ENCODE measurements around the gene RPP14. TPM values are rescaled to one million over a fixed set of nuclear protein-coding genes. Genes with fewer than 3 reads are reported as not detected.

The RPP14 gene
- total and polyA plus RNA-seq, 2 of the 4 experiments (the other 2 are of a cell fraction): 6.6 to 7.8 TPM

DNA sequence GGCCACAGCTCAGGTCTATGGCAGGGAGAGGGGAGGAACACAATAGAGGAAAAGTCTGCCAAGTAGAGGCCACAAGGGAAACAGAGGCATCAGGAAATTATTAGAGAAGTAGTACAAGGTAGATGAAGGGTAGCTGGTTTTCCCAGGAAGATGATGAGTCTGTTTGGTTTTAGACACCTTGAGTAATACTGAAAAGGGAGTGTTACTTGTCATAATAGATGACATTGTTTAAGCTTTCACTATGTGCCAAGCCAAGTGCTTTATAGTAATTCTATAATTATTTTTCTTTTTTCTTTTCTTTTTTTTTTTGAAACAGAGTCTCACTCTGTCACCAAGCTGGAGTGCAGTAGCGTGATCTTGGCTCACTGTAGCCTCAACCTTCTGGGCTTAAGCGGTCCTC is 40.3 kb downstream of the RPP14 start:
- Histone ChIP-seq H3K4ac (ENCODE audit: low read depth, low read length) (no peak overlapping the region), H3K4me3 (ENCODE audit: insufficient read depth, low read depth, low read length) (no peak overlapping the region)

More for the DNA sequence above, 40.3 kb downstream of the RPP14 start:
- peaks cover 14% of the 10 kb centered on the region; the same call in 1 of the 2 replicates for H4K20me1 ChIP-seq (ENCODE audit: insufficient read depth, low read length)
- no peak overlapping the region for H2AFZ ChIP-seq (replicated peaks; ENCODE audit: low read length, poor library complexity)
- DNase-seq: no peak
- H3K4me1 ChIP-seq (ENCODE audit: control insufficient read depth, insufficient read depth, low read length): peaks cover 14% of the 10 kb centered on the region
- no peak overlapping the region for H2AK9ac ChIP-seq (replicated peaks; ENCODE audit: low read depth, low read length, poor library complexity)
- intact Hi-C loops (cut with micrococcal nuclease) (no loop called here), in situ Hi-C loops (cut with MboI; ENCODE audit: low sequenced_read_pairs) (no loop called here), dilution Hi-C loops (cut with HindIII; ENCODE audit: low sequenced_read_pairs, unreplicated experiment) (no loop called here)
- peaks cover 24% of the 10 kb centered on the region for H3K9me1 ChIP-seq (ENCODE audit: insufficient read depth, low read length)
- H3K18ac ChIP-seq (ENCODE audit: low read depth, low read length): no peak overlapping the region
- no peaks in the 10 kb centered on the region for H3K27me3 ChIP-seq (ENCODE audit: control insufficient read depth, insufficient read depth, low read length)
- BruUV-seq (replicated peaks): no TSS peak
- no peak for TF ChIP-seq NFE2L2 (IDR thresholded peaks at IDR 0.05; ENCODE audit: low read depth, low read length)
- no peak for TF ChIP-seq RFX5 (IDR thresholded peaks at IDR 0.05; ENCODE audit: low read depth, low read length)
- no peak for TF ChIP-seq MAFK (IDR thresholded peaks at IDR 0.05; ENCODE audit: low read depth, low read length)
- TF ChIP-seq RAD21 (IDR thresholded peaks at IDR 0.05; ENCODE audit: low read length): no peak
- TF ChIP-seq MAZ (IDR thresholded peaks at IDR 0.05; ENCODE audit: borderline replicate concordance, low read depth, low read length): no peak
- no peak for TF ChIP-seq CEBPB (IDR thresholded peaks at IDR 0.05; ENCODE audit: low read depth, low read length)
- TF ChIP-seq RCOR1 (IDR thresholded peaks at IDR 0.05; ENCODE audit: insufficient replicate concordance, low read length): no peak
- no peak for TF ChIP-seq MXI1 (IDR thresholded peaks at IDR 0.05; ENCODE audit: borderline replicate concordance, low read depth, low read length)
- TF ChIP-seq FOS (IDR thresholded peaks at IDR 0.05; ENCODE audit: low read depth, low read length): no peak
- TF ChIP-seq SMC3 (IDR thresholded peaks at IDR 0.05; ENCODE audit: low read depth, low read length): no peak
- no peak for TF ChIP-seq POLR2A (IDR thresholded peaks at IDR 0.05; ENCODE audit: low read depth, low read length)
- no peak for TF ChIP-seq CHD1 (IDR thresholded peaks at IDR 0.05; ENCODE audit: low read depth, low read length)
- TF ChIP-seq BHLHE40 (IDR thresholded peaks at IDR 0.05; ENCODE audit: low read depth, low read length): no peak
- H2BK5ac ChIP-seq (ENCODE audit: low read depth, low read length, poor library complexity, severe bottlenecking): no peak overlapping the region
- peaks cover 49 to 70% of the 10 kb centered on the region in 2 experiments for H3K79me1 ChIP-seq (ENCODE audit: low read depth in 1 of 2, low read length in 2 of 2)
- no peak overlapping the region for H3K14ac ChIP-seq (replicated peaks; ENCODE audit: low read depth, low read length)
- peaks cover 6% of the 10 kb centered on the region; the same call in 1 of the 2 replicates for H3K36me3 ChIP-seq (ENCODE audit: control insufficient read depth, insufficient read depth, low read length)
- H3K9me3 ChIP-seq (ENCODE audit: control insufficient read depth, insufficient read depth, low read length): no peaks in the 10 kb centered on the region
- no peak overlapping the region for H3K56ac ChIP-seq (ENCODE audit: extremely low read depth, insufficient read depth, low read length)
- WGBS, 2 experiments (ENCODE audit: extremely low coverage in 2 of 2, insufficient read length in 1 of 2): no CpG with 5 or more reads among the region's 2 CpGs
- no peak overlapping the region for H2BK20ac ChIP-seq (ENCODE audit: low read depth, low read length)
- no peak overlapping the region for H2BK15ac ChIP-seq (ENCODE audit: low read depth, low read length)
- H3K4me2 ChIP-seq (ENCODE audit: low read depth, low read length): no peak overlapping the region
- H3K23ac ChIP-seq (ENCODE audit: low read depth, low read length): no peak overlapping the region
- ATAC-seq (ENCODE audit: low read depth): no peak
- no peak overlapping the region for H4K5ac ChIP-seq (ENCODE audit: low read depth, low read length)
- ChIA-PET CTCF (no interaction called here), POLR2A (ENCODE audit: unreplicated experiment) (no interaction called here)
- H2BK120ac ChIP-seq (ENCODE audit: low read depth, low read length): no peak overlapping the region
- H3K9ac ChIP-seq (ENCODE audit: low read depth, low read length): no peak overlapping the region
- no peak overlapping the region for H4K8ac ChIP-seq (ENCODE audit: low read depth in 2 of 2, low read length in 2 of 2)
- H3K27ac ChIP-seq (ENCODE audit: insufficient read depth, low read length): no peak overlapping the region
- no peak overlapping the region for H2AK5ac ChIP-seq (ENCODE audit: low read depth, low read length)
- no peak overlapping the region for H4K91ac ChIP-seq (ENCODE audit: insufficient read depth, low read depth, low read length)
